Measurements from ENCODE around the gene ARAP2. TPM values are rescaled to one million over a fixed set of nuclear protein-coding genes. Genes with fewer than 3 reads are reported as not detected.

ARAP2 gene
- total RNA-seq, 1 experiment from 2014 or later = 30.0 TPM

GRCh38 chr4:36277533-36277932, 33.2 kb upstream of the ARAP2 start:
- peaks cover 14% of the 10 kb centered on the region for H3K4me1 Mint-ChIP-seq (ENCODE audit: low read depth, unreplicated experiment)
- no peaks in the 10 kb centered on the region for H3K9me3 Mint-ChIP-seq (ENCODE audit: low read depth, unreplicated experiment)
- no peak for DNase-seq
- no TSS peak for BruUV-seq (replicated peaks)
- no peak for TF ChIP-seq CTCF (IDR thresholded peaks at IDR 0.05; ENCODE audit: unreplicated experiment)
- H3K4me3 Mint-ChIP-seq (ENCODE audit: low read depth, unreplicated experiment) = no peak overlapping the region
- H3K36me3 Mint-ChIP-seq (ENCODE audit: insufficient read depth, unreplicated experiment) = no peaks in the 10 kb centered on the region
- no peak overlapping the region for H3K27ac Mint-ChIP-seq (ENCODE audit: unreplicated experiment)
- intact Hi-C loops (cut with micrococcal nuclease; ENCODE audit: unreplicated experiment) = no loop called here
- CTCF ChIA-PET = no interaction called here
- no peaks in the 10 kb centered on the region for H3K27me3 Mint-ChIP-seq (ENCODE audit: unreplicated experiment)

DNA sequence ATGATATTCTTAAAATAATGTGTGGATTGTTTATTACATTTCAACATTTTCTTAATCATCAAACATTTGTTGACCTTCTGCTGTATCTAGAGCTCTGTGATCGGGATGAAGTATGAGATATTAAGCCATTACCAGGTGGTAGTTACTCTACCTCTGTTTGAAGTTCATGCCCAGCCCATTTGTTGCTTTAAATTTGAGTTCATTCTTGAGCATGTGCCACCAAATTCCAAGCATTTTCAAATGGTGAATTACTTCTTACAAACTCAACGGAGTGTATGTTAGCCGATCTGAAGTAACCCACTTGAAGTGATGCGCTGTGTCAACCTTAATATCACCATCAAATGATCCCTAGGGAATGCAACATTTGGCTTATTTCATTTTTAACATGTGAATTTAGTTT, 29.8 kb upstream of the ARAP2 start:
- CTCF ChIA-PET = no interaction called here
- intact Hi-C loops (cut with micrococcal nuclease; ENCODE audit: unreplicated experiment) = no loop called here

GRCh38 chr4:36273276-36273675, 29.0 kb upstream of the ARAP2 start:
- Mint-ChIP-seq H3K9me3 (ENCODE audit: low read depth, unreplicated experiment) (no peaks in the 10 kb centered on the region), H3K27ac (ENCODE audit: unreplicated experiment) (no peak overlapping the region), H3K4me1 (ENCODE audit: low read depth, unreplicated experiment) (peaks cover 6% of the 10 kb centered on the region), H3K36me3 (ENCODE audit: insufficient read depth, unreplicated experiment) (no peaks in the 10 kb centered on the region), H3K4me3 (ENCODE audit: low read depth, unreplicated experiment) (no peak overlapping the region), H3K27me3 (ENCODE audit: unreplicated experiment) (no peaks in the 10 kb centered on the region)
- DNase-seq = no peak
- no peak for TF ChIP-seq CTCF (IDR thresholded peaks at IDR 0.05; ENCODE audit: unreplicated experiment)
- intact Hi-C loops (cut with micrococcal nuclease; ENCODE audit: unreplicated experiment) = no loop called here
- CTCF ChIA-PET = no interaction called here
- no TSS peak for BruUV-seq (replicated peaks)

More for the DNA sequence above, 29.8 kb upstream of the ARAP2 start:
- Mint-ChIP-seq H3K27me3 (ENCODE audit: unreplicated experiment) (no peaks in the 10 kb centered on the region), H3K27ac (ENCODE audit: unreplicated experiment) (no peak overlapping the region), H3K4me1 (ENCODE audit: low read depth, unreplicated experiment) (peaks cover 6% of the 10 kb centered on the region), H3K4me3 (ENCODE audit: low read depth, unreplicated experiment) (no peak overlapping the region), H3K9me3 (ENCODE audit: low read depth, unreplicated experiment) (no peaks in the 10 kb centered on the region), H3K36me3 (ENCODE audit: insufficient read depth, unreplicated experiment) (no peaks in the 10 kb centered on the region)
- no peak for TF ChIP-seq CTCF (IDR thresholded peaks at IDR 0.05; ENCODE audit: unreplicated experiment)
- no TSS peak for BruUV-seq (replicated peaks)
- no peak for DNase-seq

- H3K4me1 Mint-ChIP-seq (ENCODE audit: low read depth, unreplicated experiment) = peaks cover 6% of the 10 kb centered on the region
- intact Hi-C loops (cut with micrococcal nuclease; ENCODE audit: unreplicated experiment) = no loop called here
- H3K27ac Mint-ChIP-seq (ENCODE audit: unreplicated experiment) = no peak overlapping the region
- H3K36me3 Mint-ChIP-seq (ENCODE audit: insufficient read depth, unreplicated experiment) = no peaks in the 10 kb centered on the region
- DNase-seq = no peak
- H3K27me3 Mint-ChIP-seq (ENCODE audit: unreplicated experiment) = no peaks in the 10 kb centered on the region
- CTCF ChIA-PET = no interaction called here
- BruUV-seq (replicated peaks) = no TSS peak
- H3K4me3 Mint-ChIP-seq (ENCODE audit: low read depth, unreplicated experiment) = no peak overlapping the region
- no peak for TF ChIP-seq CTCF (IDR thresholded peaks at IDR 0.05; ENCODE audit: unreplicated experiment)
- H3K9me3 Mint-ChIP-seq (ENCODE audit: low read depth, unreplicated experiment) = no peaks in the 10 kb centered on the region
Observed at GRCh38 chr4:36269533-36270173, 25.3 kb upstream of the ARAP2 start.
